Muscle of leg (tissue), 11 donors: Measurements from ENCODE around the gene UROC1. TPM values are rescaled to one million over a fixed set of nuclear protein-coding genes. Genes with fewer than 3 reads are reported as not detected.

Experiments
- DNase-seq: peaks from one replicate; pipeline ENCODE4 v3.0.0; 2013
- H3K27ac ChIP-seq: one replicate; pipeline ENCODE4 v1.5.1; 2013; ENCODE audit warnings: mild to moderate bottlenecking, low read length, control low read depth
- H3K27me3 ChIP-seq: one replicate; pipeline ENCODE4 v1.6.1; 2013; ENCODE audit warnings: low read length; ENCODE audit not compliant: control insufficient read depth, insufficient read depth
- H3K36me3 ChIP-seq: one replicate; pipeline ENCODE4 v1.6.1; 2013; ENCODE audit warnings: low read length; ENCODE audit not compliant: control insufficient read depth, insufficient read depth
- H3K4me1 ChIP-seq: one replicate; pipeline ENCODE4 v1.6.1; 2013; ENCODE audit warnings: low read length; ENCODE audit not compliant: control insufficient read depth, insufficient read depth
- H3K4me3 ChIP-seq: one replicate; pipeline ENCODE4 v1.5.1; 2013; ENCODE audit warnings: low read length, control low read depth
- H3K9me3 ChIP-seq: replicated peaks from 2 replicates; pipeline ENCODE4 v1.6.1; 2013; ENCODE audit warnings: low read depth, low read length; ENCODE audit not compliant: control insufficient read depth
- WGBS: methylation state at CpG from one replicate; pipeline ENCODE4 v1.1.5; 2013; ENCODE audit warnings: missing lambda C conversion rate; ENCODE audit not compliant: insufficient coverage; 5-methylcytosine and 5-hydroxymethylcytosine counted together
- polyA plus RNA-seq, 8 donors: library from polyadenylated mRNA; unstranded; fragments of 120-200 nt; gene quantifications; one replicate each; pipeline versions ENCODE4 v1.2.1 to v1.2.3, GENCODE V29; 2013; ENCODE audit warnings: inconsistent platforms in 1 of 8, low replicate concordance in 1 of 8; ENCODE audit not compliant: insufficient read length in 8 of 8, insufficient read depth in 1 of 8
- total RNA-seq: library from RNA; stranded (reverse); fragments of 120-200 nt; gene quantifications from one replicate; pipeline ENCODE4 v1.2.4, GENCODE V29; 2013

UROC1 gene
- total and polyA plus RNA-seq, 9 donors, result 0.04 to 0.15 (median 0.09) TPM; not detected in 3

DNA sequence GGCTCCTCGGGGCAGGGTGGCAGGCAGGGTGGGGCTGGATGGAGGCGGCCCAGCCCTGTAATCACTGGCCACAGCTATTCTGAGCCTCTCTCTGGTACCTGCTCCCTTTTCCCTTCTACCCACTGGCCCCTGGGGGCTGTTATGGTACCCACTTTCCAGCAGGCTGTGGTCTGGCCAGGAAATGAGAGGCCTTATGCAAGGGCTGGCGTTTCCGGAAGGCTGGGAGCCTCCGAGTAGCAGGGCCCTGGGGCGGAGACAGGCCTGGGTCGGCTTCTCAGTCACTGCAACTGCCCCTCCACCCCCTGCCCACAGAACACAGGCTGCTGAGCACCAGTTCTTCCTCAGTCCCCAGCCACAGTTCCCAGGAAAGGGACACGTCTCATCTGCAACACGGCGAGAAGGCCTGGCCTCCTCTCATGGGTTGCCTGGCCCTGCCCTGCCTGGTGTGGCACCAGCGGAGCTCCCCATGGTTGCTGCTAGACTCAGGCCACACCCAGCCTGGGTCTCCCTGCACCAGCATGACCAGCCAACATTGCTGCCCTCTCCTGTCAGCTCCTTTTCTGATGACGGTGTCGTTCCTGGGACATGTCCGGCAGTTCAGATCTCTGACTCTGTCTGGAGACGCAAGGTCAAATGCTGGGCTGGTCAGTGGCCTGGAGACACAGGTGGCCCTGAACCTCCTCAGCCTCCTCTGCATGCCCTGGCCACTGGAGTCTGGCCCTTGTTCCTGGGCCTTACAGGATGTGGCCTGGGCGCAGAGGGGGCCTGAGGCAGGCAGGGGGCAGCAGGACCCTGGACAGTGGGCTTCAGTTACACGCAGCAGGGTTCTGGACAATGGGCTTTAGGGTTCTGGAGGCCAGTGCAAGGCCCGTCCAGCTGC lies 12.8 kb upstream of the UROC1 start:
- H3K27me3 ChIP-seq, result peaks cover 16% of the 10 kb centered on the region
- H3K27ac ChIP-seq, result no peak overlapping the region
- peaks cover 2% of the 10 kb centered on the region for H3K4me1 ChIP-seq
- peak; percentile 63 for DNase-seq
- no peak overlapping the region for H3K4me3 ChIP-seq
- H3K36me3 ChIP-seq, result no peaks in the 10 kb centered on the region
- no peaks in the 10 kb centered on the region for H3K9me3 ChIP-seq
- WGBS, result 67% methylated on average over 15 of the region's 18 CpGs

DNA sequence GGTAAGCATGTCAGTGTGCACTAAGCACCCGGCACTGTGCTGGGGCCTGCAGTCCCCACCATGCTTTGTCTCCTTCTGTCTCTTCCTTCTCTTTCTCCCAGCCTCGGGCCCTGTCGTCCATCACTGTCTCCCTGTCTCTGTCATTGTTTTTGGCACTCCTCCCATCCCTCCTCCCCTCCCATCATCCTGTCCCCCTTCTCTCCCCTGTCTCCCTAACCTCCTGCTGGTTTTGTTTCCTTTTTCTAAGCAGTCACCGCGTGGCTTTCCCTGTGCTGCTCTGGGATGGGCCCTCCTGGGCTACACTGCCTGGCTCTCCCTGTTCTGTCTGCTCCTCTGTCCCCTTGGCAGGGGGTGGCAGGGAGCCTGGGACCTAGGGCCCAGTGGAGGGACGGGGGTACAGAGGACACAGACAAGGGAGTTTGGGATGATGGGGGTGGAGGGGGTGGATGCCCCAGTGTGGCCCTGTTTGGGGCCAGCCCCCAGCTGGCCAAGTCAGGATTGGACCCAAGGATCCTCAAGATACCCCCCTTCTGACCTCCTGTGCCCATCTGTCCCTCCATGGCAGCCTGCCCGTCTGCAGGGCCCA lies 12.1 kb upstream of the UROC1 start:
- peaks cover 4% of the 10 kb centered on the region for H3K4me1 ChIP-seq
- no peak overlapping the region for H3K27ac ChIP-seq
- DNase-seq, result no peak
- H3K9me3 ChIP-seq, result no peaks in the 10 kb centered on the region
- 63% methylated on average over 5 of the region's 7 CpGs for WGBS
- H3K4me3 ChIP-seq, result no peak overlapping the region
- H3K36me3 ChIP-seq, result no peaks in the 10 kb centered on the region
- peaks cover 15% of the 10 kb centered on the region for H3K27me3 ChIP-seq

DNA sequence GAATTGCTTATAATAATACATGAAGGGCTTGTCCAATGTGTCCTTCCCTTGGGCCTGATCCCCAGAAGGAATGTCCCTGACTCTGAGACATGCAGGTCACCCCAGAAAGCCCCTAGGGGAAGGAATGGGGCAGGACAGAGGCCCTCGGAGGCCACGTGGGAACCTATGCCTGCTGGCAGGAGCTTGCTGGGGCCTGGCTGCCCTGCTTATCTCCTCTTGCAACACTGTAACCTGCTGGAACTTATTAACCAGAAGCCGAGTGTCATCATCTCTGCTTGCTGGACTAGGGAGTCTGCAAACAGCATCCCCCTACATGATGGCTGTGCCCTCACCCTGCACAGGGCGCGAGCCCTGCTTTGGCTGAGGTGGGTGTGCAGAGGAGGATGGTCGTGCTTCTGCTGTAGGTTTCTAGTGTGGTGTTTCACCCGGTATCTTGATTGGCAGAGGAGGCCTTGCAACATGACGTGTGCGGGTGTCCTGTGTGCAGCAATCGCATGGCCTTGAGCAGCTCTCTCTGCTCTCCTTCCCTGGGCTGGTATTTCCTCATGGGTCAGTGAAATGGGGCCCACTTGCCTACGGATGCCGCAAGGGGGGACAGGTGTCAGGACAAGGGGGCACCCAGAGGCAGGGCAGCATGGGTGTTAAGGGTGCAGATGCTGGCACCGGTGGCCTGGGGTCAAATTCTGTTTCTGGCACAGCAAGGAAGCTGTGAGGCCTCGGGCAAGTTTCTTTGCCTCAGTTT lies 11.4 kb upstream of the UROC1 start:
- WGBS, result 62% methylated on average over 7 of the region's 14 CpGs
- Histone ChIP-seq H3K27ac (no peak overlapping the region), H3K36me3 (no peaks in the 10 kb centered on the region), H3K4me3 (no peak overlapping the region), H3K4me1 (peaks cover 8% of the 10 kb centered on the region), H3K27me3 (peaks cover 15% of the 10 kb centered on the region), H3K9me3 (no peaks in the 10 kb centered on the region)
- no peak for DNase-seq

DNA sequence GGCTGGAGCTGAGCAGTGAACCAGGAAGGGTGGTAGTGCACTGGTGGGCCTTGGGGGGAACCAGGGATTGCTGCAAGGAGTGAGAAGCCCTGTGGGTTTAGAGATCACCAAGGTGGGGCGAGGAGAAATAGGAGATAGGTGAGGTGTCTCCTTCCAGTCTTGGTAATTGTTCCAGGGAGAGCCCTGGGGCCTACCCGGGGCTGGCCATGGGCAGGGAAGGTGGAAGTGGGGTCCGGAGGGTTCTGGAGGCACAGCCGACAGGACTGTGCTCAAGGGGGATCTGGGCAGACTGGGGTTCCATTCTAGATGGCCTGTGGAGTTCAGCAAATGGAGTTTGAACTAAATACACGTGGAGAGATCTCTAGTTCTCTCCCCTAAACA lies 10.8 kb upstream of the UROC1 start:
- Histone ChIP-seq H3K27me3 (peaks cover 21% of the 10 kb centered on the region), H3K9me3 (no peaks in the 10 kb centered on the region), H3K27ac (no peak overlapping the region), H3K4me3 (no peak overlapping the region), H3K4me1 (peaks cover 13% of the 10 kb centered on the region), H3K36me3 (no peaks in the 10 kb centered on the region)
- 41% methylated on average over 2 of the region's 5 CpGs for WGBS
- DNase-seq, result no peak

DNA sequence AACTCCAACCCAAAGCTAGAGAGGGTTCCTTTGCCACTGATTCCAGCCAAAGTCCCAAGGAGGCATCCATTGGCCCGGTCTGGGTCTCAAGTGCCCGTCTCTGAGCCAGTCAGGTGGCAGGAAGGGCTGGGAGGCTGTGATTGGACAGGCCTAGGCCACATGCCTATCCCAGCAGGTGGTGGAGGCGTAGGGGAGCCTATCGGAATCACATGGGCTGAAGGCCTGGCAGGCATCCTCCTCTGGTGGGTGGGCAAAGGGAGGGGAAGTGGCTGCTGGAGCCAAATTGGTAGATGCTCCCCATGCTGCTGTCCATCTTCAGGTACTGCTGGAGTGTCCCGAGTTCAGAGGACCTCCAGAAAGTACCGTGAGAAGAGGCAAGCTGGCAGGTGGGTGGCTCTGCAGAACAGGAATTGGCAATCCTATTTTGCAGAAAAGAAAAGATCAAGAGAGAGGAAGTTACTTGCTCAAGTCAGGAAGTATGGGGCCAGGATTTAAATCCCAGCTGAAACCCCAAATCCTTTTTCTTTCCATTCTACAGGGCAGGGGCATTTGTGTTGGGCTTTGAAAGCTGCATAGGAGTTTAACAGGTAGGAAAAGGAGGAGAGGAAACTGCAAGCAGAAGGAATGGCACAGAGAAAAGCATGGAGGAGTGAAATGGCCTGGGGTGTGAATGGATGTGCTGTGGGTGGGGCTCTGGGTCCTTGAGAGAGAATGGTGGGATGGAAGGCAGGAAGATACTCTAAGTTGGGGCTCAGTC lies 10.1 kb upstream of the UROC1 start:
- peaks cover 28% of the 10 kb centered on the region for H3K27me3 ChIP-seq
- H3K9me3 ChIP-seq, result no peaks in the 10 kb centered on the region
- DNase-seq, result no peak
- H3K27ac ChIP-seq, result no peak overlapping the region
- H3K4me3 ChIP-seq, result no peak overlapping the region
- no peaks in the 10 kb centered on the region for H3K36me3 ChIP-seq
- WGBS, result 54% methylated on average over 6 of the region's 6 CpGs
- peaks cover 13% of the 10 kb centered on the region for H3K4me1 ChIP-seq

DNA sequence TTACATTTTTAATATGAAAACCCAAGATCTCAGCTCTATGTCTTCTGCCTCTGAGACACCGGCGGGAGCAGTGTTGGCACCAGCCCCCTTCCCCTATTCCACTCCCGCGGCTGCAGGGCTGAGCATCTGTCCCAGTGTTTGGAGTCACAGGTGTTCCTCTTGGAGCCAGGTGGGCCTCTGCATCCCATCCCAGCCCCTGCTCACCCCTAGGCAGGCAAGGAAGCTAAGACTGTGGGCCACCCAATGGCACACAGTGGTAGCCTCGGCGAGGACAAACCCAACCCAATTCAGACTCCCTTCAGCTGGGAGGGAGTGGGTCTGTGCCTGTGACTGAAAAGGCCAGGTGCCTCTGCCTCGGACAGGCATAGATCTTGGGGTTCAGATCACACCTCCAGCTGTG lies 9.4 kb upstream of the UROC1 start:
- DNase-seq, result no peak
- Histone ChIP-seq H3K36me3 (no peaks in the 10 kb centered on the region), H3K4me1 (peaks cover 13% of the 10 kb centered on the region), H3K27me3 (peaks cover 31% of the 10 kb centered on the region), H3K4me3 (no peak overlapping the region), H3K27ac (no peak overlapping the region), H3K9me3 (no peaks in the 10 kb centered on the region)
- WGBS, result 46% methylated on average over 4 of the region's 7 CpGs

DNA sequence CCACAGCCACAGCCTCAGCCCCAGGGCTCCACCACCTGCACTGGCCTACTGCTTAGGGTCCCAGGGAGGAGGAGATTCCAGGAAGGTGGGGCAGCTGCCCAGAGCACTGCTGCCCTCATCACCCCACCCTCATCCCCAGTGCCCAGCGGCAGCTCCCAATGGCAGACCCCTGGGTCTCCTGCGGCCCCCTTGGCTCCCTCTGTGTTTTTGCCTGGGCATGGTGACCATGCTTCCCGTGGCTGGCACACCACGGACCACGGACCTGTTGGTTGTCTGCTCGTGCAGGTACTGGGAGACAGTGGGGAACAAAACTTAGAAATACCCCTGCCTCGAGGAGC lies 9.1 kb upstream of the UROC1 start:
- Histone ChIP-seq H3K36me3 (no peaks in the 10 kb centered on the region), H3K4me3 (no peak overlapping the region), H3K27ac (no peak overlapping the region), H3K4me1 (peaks cover 13% of the 10 kb centered on the region), H3K9me3 (no peaks in the 10 kb centered on the region), H3K27me3 (peaks cover 31% of the 10 kb centered on the region)
- 78% methylated on average over 7 of the region's 7 CpGs for WGBS
- no peak for DNase-seq

DNA sequence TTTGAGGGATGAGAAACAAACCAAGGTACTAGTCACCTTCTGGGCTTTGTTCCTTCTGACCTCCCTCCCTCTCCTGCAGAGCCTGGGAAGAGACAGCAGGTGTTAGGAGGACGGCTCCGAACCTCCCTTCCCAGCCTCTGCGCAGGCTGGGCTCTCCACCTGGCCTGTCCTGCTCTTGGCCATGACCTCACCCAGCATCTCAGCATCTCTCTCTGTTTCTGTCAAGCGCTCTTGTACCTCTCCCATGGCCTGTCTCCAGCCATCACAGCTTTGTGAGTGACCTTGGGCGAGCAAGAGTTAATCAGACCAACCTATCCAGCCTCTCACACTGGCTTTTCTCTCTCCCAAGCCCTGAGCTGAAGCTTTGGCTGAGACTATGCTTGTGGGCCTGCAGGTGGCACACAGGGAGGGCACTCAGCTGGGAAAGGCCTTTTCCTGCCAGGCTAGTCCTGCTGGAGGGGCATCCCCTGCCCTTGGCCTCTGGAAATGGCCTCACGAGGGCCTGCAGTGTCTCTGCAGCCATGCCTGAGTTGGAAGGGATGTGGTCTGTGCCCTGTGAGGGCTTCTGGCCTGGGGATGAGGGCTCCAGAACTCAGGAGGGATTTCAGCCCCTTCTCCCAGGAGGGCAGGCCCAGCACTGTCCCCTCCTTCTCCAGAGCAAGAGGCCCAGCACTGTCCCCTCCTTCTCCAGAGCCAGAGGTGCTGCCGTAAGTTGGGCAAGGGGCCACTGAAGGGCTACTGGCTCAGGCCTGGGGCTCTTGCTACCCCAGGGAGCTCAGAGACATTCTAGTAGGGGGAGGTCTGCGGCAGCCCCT lies 8.5 kb upstream of the UROC1 start:
- no peak for DNase-seq
- H3K27me3 ChIP-seq, result peaks cover 31% of the 10 kb centered on the region
- 82% methylated on average over 5 of the region's 8 CpGs for WGBS

DNA sequence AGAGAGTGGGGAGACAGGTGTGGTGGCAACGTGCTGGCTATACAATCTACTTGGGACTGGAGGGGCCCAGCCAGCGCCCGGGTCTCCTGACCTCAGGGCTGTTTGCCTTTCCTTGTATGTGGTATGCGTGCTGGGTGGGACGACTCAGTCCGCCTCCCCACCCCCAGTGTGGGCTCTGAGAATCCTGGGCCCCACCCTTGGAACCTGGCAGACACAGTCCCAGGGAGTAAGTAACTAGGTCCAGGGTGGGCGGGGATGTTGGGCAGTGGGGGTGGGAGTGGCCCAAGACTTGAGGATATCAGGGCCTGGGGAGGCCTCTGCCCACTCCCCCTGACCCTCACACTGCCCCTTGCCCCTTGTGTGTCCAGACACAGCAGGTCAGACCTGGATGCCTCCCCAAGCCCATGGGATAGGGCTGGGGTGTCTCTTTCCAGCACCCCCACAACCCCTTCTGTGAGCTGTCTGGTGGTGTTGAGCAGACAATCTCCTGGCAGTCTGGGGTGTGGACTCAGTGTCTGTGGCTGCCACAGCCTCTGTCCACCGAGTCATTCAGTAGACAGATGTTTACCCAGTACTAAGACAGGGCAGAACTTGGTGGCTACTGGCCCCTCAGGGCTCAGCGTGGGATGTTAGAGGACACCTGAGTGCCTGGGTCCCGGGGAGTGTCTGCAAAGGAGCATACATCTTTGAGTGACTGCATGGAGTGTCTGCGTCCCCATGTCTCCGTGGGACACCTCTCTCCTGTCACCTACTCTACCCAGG lies 7.7 kb upstream of the UROC1 start:
- WGBS, result 64% methylated on average over 2 of the region's 12 CpGs
- H3K27ac ChIP-seq, result no peak overlapping the region
- H3K4me3 ChIP-seq, result no peak overlapping the region
- H3K36me3 ChIP-seq, result no peaks in the 10 kb centered on the region
- H3K27me3 ChIP-seq, result peaks cover 31% of the 10 kb centered on the region
- no peak for DNase-seq
- H3K4me1 ChIP-seq, result peaks cover 13% of the 10 kb centered on the region
- no peaks in the 10 kb centered on the region for H3K9me3 ChIP-seq

More for the DNA sequence above, 8.5 kb upstream of the UROC1 start:
- H3K4me1 ChIP-seq, result peaks cover 13% of the 10 kb centered on the region
- H3K27ac ChIP-seq, result no peak overlapping the region
- H3K36me3 ChIP-seq, result no peaks in the 10 kb centered on the region
- no peaks in the 10 kb centered on the region for H3K9me3 ChIP-seq
- no peak overlapping the region for H3K4me3 ChIP-seq
